A549 treated with DMSO at 1 μM for 4 hours (cell line): Measurements from ENCODE around the gene RACGAP1. TPM values are rescaled to one million over a fixed set of nuclear protein-coding genes. Genes with fewer than 3 reads are reported as not detected.

Source experiments
- total RNA-seq: library from RNA; stranded (reverse); fragments of 200-300 nt; extraction: Qiagen RNA extraction; gene quantifications from 5 replicates; pipeline ENCODE4 v1.2.3, GENCODE V29; 2022; ENCODE audit warnings: low read depth

The RACGAP1 gene
- total RNA-seq = 77.7 to 89.1 TPM (median 85.5 TPM) in 5 replicates

DNA sequence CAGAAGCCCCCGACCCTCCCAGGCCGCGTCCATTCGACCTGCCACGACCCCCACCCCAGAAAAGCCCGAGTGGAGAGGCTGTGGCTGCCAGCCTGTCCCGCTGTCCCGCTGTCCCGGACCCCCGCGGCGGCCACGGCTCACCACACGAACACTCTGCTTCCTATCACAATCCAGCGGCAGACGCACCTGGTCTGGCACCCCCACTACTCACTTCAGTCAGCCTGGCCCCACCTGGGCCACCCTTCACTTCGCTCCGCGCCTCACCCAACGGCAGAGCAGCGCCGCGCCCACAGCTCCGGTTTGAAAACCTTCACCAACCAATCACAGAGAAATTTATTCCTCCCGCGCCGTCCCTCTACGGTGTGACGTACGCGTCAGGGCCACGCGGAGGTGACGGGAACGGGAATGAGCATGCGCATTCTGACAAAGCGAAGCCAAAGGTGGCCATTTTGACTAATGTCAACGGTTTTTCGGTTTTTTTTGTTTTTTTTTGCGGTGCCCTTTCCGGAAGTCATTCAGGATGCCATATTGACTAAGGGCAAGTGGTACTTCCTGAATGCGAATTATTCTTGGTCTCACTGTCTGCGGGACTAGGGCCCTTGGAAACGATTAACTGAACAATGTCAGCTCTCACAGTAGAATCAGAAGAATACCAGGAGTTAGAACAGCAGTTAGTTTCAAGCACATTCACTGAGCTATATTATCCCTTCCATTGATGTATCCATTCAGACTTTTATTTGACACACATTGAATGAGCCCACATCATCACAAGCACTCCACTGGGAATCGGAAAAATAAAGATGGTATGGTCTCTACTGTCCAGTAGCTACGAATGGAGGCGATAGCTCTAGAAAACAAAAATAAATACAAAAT, at the start of gene RACGAP1:
RACGAP1 (minus strand) TSS at position 308 of the 873 bp plus-strand sequence. CDS start 8,779 bp downstream, outside the sequence.

GRCh38 chr12:50057000-50057841, 31.9 kb upstream of the RACGAP1 start, which contains the start of gene ASIC1:
ASIC1 (plus strand) TSS chr12:50057596; CDS start chr12:50058767, 1,171 bp downstream.

DNA sequence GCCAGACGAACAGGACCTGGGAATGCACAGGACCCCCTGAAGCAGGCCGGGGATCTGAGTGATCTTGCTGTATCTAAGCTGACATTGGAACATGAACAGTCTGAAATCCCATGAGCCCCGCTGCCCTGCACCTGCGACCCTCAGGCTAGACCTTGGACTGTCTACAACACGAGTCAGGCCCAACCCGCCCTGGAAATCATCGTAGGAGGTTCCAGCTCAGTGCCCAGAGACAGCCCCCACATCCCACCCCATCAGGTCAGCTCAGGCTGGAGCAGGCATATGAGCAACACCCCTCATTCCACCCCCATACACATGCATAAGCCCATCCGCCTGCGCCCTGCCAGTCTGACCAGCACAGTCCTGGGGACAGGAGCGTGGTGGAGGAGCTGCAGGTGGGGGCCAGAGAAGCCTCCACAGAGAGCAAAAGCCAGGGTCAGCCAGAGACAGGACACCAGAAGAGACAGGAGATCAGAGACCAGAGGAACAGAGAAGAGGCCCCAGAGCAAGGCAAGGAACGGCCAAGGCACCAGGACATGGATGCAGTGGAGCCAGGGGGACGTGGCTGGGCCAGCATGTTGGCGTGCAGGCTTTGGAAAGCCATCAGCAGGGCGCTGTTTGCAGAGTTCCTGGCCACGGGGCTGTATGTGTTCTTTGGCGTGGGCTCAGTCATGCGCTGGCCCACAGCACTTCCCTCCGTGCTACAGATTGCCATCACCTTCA, 52.5 kb downstream of the RACGAP1 start, which contains the start of gene AQP6:
AQP6 (plus strand) TSS at position 307 of the 720 bp plus-strand sequence; CDS start at position 534, 227 bp downstream.

DNA sequence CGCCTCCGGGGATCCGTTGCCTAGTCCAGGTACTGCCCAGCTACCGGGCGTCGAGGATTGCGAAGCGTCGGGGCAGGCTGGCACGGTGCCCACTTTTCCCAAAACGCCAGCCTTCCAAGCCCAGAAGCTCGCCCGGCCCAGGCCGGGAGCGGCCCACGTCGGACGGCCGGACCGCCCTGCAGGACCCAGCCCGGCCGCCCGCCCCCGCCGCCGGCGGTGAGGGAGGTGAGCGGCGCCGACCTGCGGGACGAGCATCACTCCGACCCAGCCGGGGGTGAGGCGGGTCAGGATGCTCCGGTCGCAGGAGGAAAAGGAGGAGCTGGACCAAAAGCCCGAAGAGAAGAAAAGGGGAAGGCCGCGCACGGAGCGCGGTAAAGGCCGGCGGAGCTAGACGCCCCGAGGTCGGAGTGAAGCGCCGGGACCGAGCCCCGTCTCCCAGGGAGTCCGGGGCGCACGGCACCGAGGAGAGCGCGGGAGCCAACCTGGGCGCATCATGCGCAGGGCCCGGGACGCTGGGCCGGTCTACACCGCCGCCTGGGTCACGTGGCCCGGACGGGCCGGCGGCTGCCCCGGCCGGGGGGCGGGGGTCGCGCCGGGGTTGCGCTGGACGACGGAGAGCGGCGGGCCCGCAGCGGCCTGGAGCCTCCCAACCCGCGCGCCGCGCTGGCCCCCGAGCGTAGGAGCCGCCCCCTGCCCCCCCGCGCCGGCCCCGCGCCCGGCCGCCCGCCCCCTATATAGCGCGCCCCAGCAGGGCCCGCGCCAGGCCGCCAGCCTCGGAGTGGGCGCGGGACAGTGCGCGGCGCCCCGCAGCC, 64.0 kb downstream of the RACGAP1 start, which contains the start of gene AQP5:
AQP5 (plus strand) TSS at position 762 of the 812 bp plus-strand sequence. CDS start 146 bp downstream, outside the sequence.

DNA sequence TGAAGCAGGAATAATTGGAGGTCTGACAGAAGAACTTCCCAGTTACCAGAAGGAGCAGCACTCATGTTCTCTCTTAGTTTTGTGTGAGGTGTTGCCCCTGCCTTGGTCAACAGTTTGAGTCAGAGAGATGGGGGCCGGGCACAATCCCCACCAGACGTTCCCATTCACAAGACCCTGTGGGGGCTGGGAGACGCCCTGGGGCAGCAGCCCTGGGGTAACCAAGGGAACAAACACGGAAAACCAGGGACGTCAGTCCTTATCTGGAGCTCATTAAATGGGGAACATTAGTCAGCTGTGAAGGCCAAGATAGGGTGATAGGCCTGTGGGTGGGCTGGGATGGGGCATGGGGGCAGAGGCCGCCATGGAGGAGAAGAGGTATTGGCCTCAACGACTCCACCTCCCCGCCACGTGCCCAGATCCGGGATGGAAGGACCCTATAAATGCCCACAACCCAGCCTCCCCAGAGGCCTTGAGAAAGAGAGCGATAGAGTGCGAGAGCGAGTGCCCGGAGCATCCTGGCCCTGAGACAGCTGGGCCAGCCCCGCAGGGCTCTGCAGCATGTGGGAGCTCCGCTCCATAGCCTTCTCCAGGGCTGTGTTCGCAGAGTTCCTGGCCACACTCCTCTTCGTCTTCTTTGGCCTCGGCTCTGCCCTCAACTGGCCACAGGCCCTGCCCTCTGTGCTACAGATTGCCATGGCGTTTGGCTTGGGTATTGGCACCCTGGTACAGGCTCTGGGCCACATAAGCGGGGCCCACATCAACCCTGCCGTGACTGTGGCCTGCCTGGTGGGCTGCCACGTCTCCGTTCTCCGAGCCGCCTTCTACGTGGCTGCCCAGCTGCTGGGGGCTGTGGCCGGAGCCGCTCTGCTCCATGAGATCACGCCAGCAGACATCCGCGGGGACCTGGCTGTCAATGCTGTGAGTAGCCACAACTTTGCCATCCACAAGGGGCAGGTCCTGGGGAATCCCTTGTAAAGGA, 74.7 kb downstream of the RACGAP1 start, which contains the start of gene AQP2:
AQP2 (plus strand) TSS at position 465 of the 979 bp plus-strand sequence; CDS start at position 559, 94 bp downstream.

Other genes with a start within 250 kb of the RACGAP1 start
- gene NCKAP5L, start 197.1 kb downstream of the RACGAP1 start, total RNA-seq = 7.1 to 9.5 TPM (median 7.8 TPM) in 5 replicates
- 4.7 to 5.9 TPM (median 4.8 TPM) in 5 replicates for gene BCDIN3D, start 182.4 kb downstream of the RACGAP1 start, total RNA-seq
- gene FAIM2, start 121.6 kb downstream of the RACGAP1 start, total RNA-seq = 0.04 to 0.16 TPM in 2 of 5 replicates, not detected in the others
- not detected in 5 replicates for gene AQP2, start 74.8 kb downstream of the RACGAP1 start, total RNA-seq
- not detected in 5 replicates for gene AQP5, start 63.6 kb downstream of the RACGAP1 start, total RNA-seq
- 0.02 to 0.05 TPM in 2 of 5 replicates, not detected in the others for gene AQP6, start 52.5 kb downstream of the RACGAP1 start, total RNA-seq
- gene ASIC1, start 32.1 kb upstream of the RACGAP1 start, total RNA-seq = 5.3 to 6.8 TPM (median 6.2 TPM) in 5 replicates
- 72.3 to 81.7 TPM (median 75.1 TPM) in 5 replicates for gene SMARCD1, start 59.8 kb upstream of the RACGAP1 start, total RNA-seq
- gene GPD1, start 78.5 kb upstream of the RACGAP1 start, total RNA-seq = 0.10 to 0.39 TPM (median 0.20 TPM) in 5 replicates
- gene COX14, start 86.7 kb upstream of the RACGAP1 start, total RNA-seq = 69.8 to 77.8 TPM (median 75.1 TPM) in 5 replicates
- 24.9 to 28.4 TPM (median 26.7 TPM) in 5 replicates for gene CERS5, start 141.9 kb upstream of the RACGAP1 start, total RNA-seq